Calu3 (cell line): ENCODE results near the gene PRDM8. TPM values are rescaled to one million over a fixed set of nuclear protein-coding genes. Genes with fewer than 3 reads are reported as not detected.

Experiments
- BruUV-seq: library from RNA; stranded (reverse); fragments of 400-500 nt; replicated peaks from 2 replicates; lab custom pipeline; 2021; lab: Mats Ljungman, UMichigan
- CTCF ChIA-PET: fragments of 300-600 bp; sonication (Branson Sonifier 250); formaldehyde crosslinking; loops from one replicate; lab custom pipeline; 2022; ENCODE audit warnings: antibody characterized with exemption; lab: Charles Lee
- DNase-seq: peaks from one replicate; pipeline ENCODE4 v3.0.0; 2022
- H3K27ac Mint-ChIP-seq: one replicate; pipeline ENCODE4 v1.8.0; 2022; ENCODE audit warnings: mixed read lengths; ENCODE audit not compliant: unreplicated experiment
- H3K27me3 Mint-ChIP-seq: one replicate; pipeline ENCODE4 v1.8.0; 2022; ENCODE audit warnings: mixed read lengths; ENCODE audit not compliant: unreplicated experiment
- H3K36me3 Mint-ChIP-seq: one replicate; pipeline ENCODE4 v1.8.0; 2022; ENCODE audit warnings: mild to moderate bottlenecking, moderate library complexity, mixed read lengths; ENCODE audit not compliant: insufficient read depth, unreplicated experiment
- H3K4me1 Mint-ChIP-seq: one replicate; pipeline ENCODE4 v1.8.0; 2022; ENCODE audit warnings: mild to moderate bottlenecking, low read depth, mixed read lengths; ENCODE audit not compliant: unreplicated experiment
- H3K4me3 Mint-ChIP-seq: one replicate; pipeline ENCODE4 v1.8.0; 2022; ENCODE audit warnings: mild to moderate bottlenecking, low read depth, moderate library complexity, mixed read lengths; ENCODE audit not compliant: unreplicated experiment
- H3K9me3 Mint-ChIP-seq: one replicate; pipeline ENCODE4 v1.8.0; 2022; ENCODE audit warnings: low read depth, mixed read lengths; ENCODE audit not compliant: unreplicated experiment
- intact Hi-C: fragments of 100-400 bp; cut with micrococcal nuclease; formaldehyde crosslinking; loops from one replicate; pipeline ENCODE4 v1.10.0; 2022; ENCODE audit not compliant: unreplicated experiment
- total RNA-seq: library from RNA; stranded (reverse); gene quantifications from 2 replicates; pipeline ENCODE4 v1.2.3, GENCODE V29; 2022
- TF ChIP-seq, protein P1 (sequence below): fragments of 200-600 bp; IDR thresholded peaks from one replicate; pipeline ENCODE4 v1.8.0; 2022; ENCODE audit warnings: antibody characterized with exemption; ENCODE audit not compliant: unreplicated experiment

Gene PRDM8
- total RNA-seq, 1 experiment from 2014 or later: 1.8 TPM

DNA sequence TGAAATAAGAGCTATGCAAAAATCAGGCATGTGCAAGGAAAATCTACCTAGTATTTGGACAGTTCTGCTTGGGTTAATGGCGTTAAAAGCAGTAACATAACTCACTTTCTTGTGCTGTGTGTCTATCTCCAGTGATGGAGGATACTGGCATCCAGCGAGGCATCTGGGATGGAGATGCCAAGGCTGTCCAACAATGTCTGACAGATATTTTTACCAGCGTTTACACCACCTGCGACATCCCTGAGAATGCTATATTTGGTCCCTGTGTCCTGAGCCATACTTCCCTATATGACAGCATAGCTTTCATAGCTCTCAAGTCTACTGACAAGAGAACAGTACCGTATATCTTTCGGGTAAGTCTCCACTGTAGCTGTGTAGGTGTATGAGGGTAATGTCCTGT lies 2.6 kb downstream of the PRDM8 start:
- TF ChIP-seq, protein P1, sequence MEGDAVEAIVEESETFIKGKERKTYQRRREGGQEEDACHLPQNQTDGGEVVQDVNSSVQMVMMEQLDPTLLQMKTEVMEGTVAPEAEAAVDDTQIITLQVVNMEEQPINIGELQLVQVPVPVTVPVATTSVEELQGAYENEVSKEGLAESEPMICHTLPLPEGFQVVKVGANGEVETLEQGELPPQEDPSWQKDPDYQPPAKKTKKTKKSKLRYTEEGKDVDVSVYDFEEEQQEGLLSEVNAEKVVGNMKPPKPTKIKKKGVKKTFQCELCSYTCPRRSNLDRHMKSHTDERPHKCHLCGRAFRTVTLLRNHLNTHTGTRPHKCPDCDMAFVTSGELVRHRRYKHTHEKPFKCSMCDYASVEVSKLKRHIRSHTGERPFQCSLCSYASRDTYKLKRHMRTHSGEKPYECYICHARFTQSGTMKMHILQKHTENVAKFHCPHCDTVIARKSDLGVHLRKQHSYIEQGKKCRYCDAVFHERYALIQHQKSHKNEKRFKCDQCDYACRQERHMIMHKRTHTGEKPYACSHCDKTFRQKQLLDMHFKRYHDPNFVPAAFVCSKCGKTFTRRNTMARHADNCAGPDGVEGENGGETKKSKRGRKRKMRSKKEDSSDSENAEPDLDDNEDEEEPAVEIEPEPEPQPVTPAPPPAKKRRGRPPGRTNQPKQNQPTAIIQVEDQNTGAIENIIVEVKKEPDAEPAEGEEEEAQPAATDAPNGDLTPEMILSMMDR: no peak

DNA sequence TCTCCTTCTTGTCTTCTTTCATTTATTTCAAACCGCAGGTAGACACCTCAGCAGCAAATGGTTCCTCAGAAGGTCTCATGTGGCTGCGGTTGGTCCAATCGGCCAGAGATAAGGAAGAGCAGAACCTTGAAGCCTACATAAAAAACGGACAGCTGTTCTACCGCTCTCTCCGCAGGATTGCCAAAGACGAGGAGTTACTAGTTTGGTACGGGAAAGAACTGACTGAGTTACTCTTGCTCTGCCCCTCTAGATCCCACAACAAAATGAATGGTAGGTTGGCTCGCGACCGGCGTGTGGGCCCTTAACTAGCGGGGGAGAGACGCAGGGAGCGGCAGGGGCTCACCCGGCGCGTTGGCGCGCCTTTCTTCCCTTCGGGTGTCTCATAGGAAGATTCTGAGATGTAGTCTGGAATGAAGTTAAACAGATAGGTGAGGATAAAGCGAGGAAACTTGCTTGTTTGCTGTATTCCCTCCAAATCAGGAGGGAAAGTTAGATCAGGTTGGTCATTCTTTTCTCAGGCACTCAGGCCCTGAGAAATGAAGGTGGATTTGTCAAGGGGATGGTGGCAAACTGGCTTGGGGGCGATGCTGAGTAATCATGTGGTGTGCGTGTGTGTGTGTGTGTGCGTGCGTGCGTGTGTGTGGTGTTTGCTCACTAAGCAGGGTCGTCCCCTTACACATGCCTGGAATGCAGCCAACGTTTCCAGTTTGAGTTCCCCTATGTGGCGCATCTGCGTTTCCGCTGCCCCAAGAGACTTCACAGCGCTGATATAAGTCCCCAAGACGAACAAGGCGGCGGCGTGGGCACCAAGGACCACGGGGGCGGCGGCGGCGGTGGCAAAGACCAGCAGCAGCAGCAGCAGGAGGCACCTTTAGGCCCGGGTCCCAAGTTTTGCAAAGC lies 4.2 kb downstream of the PRDM8 start:
- Mint-ChIP-seq H3K4me3 (peak overlapping the region; percentile 69), H3K4me1 (peaks cover 7% of the 10 kb centered on the region), H3K27me3 (no peaks in the 10 kb centered on the region), H3K27ac (no peak overlapping the region), H3K36me3 (peaks cover 11% of the 10 kb centered on the region), H3K9me3 (no peaks in the 10 kb centered on the region)
- intact Hi-C loops: no loop called here
- DNase-seq: peak; percentile 24
- CTCF ChIA-PET: interaction anchor here (0.6 to 1.3 kb wide), 7 partner anchors 17 to 729 kb away, joined by 3 to 7 read pairs (median 5); partner anchors contain the start of gene CFAP299
- BruUV-seq: no TSS peak
- TF ChIP-seq, protein P1: no peak

More for the DNA sequence above, 2.6 kb downstream of the PRDM8 start:
- Mint-ChIP-seq H3K36me3 (peaks cover 11% of the 10 kb centered on the region), H3K4me3 (no peak overlapping the region), H3K4me1 (peaks cover 7% of the 10 kb centered on the region), H3K27me3 (no peaks in the 10 kb centered on the region), H3K9me3 (no peaks in the 10 kb centered on the region), H3K27ac (no peak overlapping the region)
- BruUV-seq: no TSS peak
- CTCF ChIA-PET: no interaction called here
- DNase-seq: no peak
- intact Hi-C loops: no loop called here

DNA sequence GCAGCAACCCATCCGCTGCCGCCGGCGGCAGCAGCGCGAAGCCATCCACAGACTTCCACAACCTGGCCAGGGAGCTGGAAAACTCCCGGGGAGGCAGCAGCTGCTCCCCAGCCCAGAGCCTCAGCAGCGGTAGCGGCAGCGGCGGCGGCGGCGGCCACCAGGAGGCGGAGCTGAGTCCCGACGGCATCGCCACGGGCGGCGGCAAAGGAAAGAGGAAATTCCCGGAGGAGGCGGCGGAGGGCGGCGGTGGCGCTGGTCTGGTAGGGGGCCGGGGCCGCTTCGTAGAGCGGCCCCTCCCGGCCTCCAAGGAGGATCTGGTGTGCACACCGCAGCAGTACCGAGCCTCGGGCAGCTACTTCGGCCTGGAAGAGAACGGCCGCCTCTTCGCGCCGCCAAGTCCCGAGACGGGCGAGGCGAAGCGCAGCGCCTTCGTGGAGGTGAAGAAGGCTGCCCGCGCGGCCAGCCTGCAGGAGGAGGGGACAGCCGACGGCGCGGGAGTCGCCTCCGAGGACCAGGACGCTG lies 4.9 kb downstream of the PRDM8 start:
- Mint-ChIP-seq H3K4me1 (peaks cover 7% of the 10 kb centered on the region), H3K9me3 (no peaks in the 10 kb centered on the region), H3K36me3 (peaks cover 11% of the 10 kb centered on the region), H3K4me3 (peak overlapping the region; percentile 69), H3K27ac (no peak overlapping the region), H3K27me3 (no peaks in the 10 kb centered on the region)
- TF ChIP-seq, protein P1: peak; percentile 61
- CTCF ChIA-PET: interaction anchor here (0.6 to 1.3 kb wide), 6 partner anchors 18 to 728 kb away, joined by 3 to 6 read pairs (median 5); partner anchors contain the start of gene CFAP299
- intact Hi-C loops: no loop called here
- DNase-seq: peak; percentile 83
- BruUV-seq: no TSS peak

DNA sequence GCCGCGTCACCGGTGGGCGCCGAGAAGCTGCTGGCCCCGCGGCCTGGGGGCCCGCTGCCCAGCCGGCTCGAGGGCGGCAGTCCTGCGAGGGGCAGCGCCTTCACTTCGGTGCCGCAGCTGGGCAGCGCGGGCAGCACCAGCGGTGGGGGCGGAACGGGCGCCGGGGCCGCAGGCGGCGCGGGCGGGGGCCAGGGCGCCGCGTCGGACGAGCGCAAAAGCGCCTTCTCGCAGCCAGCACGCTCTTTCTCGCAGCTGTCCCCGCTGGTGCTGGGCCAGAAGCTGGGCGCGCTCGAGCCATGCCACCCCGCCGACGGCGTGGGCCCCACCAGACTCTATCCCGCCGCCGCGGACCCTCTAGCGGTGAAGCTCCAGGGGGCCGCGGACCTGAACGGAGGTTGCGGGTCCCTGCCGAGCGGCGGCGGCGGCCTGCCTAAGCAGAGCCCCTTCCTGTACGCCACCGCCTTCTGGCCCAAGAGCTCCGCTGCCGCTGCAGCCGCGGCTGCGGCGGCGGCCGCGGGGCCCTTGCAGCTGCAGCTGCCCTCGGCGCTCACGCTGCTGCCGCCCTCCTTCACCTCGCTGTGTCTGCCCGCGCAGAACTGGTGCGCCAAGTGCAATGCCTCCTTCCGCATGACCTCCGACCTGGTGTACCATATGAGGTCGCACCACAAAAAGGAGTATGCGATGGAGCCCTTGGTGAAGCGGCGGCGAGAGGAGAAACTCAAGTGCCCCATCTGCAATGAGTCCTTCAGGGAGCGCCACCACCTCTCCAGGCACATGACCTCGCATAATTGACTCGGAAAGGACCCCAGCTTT lies 5.6 kb downstream of the PRDM8 start:
- TF ChIP-seq, protein P1: no peak
- Mint-ChIP-seq H3K4me1 (peaks cover 7% of the 10 kb centered on the region), H3K4me3 (peak overlapping the region; percentile 69), H3K27ac (no peak overlapping the region), H3K27me3 (no peaks in the 10 kb centered on the region), H3K9me3 (peaks cover under 1% of the 10 kb centered on the region), H3K36me3 (peaks cover 11% of the 10 kb centered on the region)
- intact Hi-C loops: no loop called here
- CTCF ChIA-PET: interaction anchor here (0.6 to 1.3 kb wide), 5 partner anchors 17 to 727 kb away, joined by 4 to 6 read pairs (median 5); partner anchors contain the start of gene CFAP299
- DNase-seq: no peak
- no TSS peak for BruUV-seq
